PC-9 (cell line): ENCODE data around the gene CTNNBL1. TPM values are rescaled to one million over a fixed set of nuclear protein-coding genes. Genes with fewer than 3 reads are reported as not detected.

Experiments used
- BruUV-seq: library from RNA; stranded (reverse); fragments of 400-500 nt; replicated peaks from 2 replicates; lab custom pipeline; 2021; lab: Mats Ljungman, UMichigan
- CTCF ChIA-PET: fragments of 300-600 bp; sonication (Branson Sonifier 250); formaldehyde crosslinking; loops from one replicate; lab custom pipeline; 2022; ENCODE audit warnings: antibody characterized with exemption; lab: Charles Lee
- POLR2A ChIA-PET: fragments of 300-600 bp; sonication (Branson Sonifier 250); formaldehyde crosslinking; loops from one replicate; lab custom pipeline; 2022; ENCODE audit warnings: antibody characterized with exemption; ENCODE audit not compliant: unreplicated experiment; lab: Charles Lee
- DNase-seq, 2 experiments: peaks; one replicate each; pipeline versions ENCODE4 v3.0.0 to v3.0.0-alpha.2; 2015 to 2022; ENCODE audit warnings: mixed read lengths in 1 of 2
- H2AFZ ChIP-seq: fragments of 200-600 bp; sonication (generic); 2 replicates; pipeline ENCODE4 v1.8.1; 2017; ENCODE audit warnings: antibody characterized with exemption
- H3F3A ChIP-seq: fragments of 200-600 bp; sonication (generic); 2 replicates; pipeline ENCODE4 v1.8.1; 2017; ENCODE audit warnings: antibody characterized with exemption, mild to moderate bottlenecking, low read depth; ENCODE audit not compliant: insufficient read depth
- H3K27ac ChIP-seq: fragments of 200-600 bp; sonication (generic); 2 replicates; pipeline ENCODE4 v1.6.1; 2016; ENCODE audit warnings: mixed run types
- H3K27me3 ChIP-seq: fragments of 200-600 bp; sonication (generic); 2 replicates; pipeline ENCODE4 v1.6.1; 2016; ENCODE audit warnings: low read depth, mixed run types; ENCODE audit not compliant: insufficient read depth
- H3K36me3 ChIP-seq: fragments of 200-600 bp; sonication (generic); 2 replicates; pipeline ENCODE4 v1.6.1; 2016; ENCODE audit warnings: low read depth, mixed run types
- H3K4me1 ChIP-seq: fragments of 200-600 bp; sonication (generic); replicated peaks from 2 replicates; pipeline ENCODE4 v1.6.1; 2016; ENCODE audit warnings: mixed run types; ENCODE audit not compliant: insufficient read depth
- H3K4me2 ChIP-seq: fragments of 200-600 bp; sonication (generic); 2 replicates; pipeline ENCODE4 v1.6.1; 2017; ENCODE audit warnings: mixed run types
- H3K4me3 ChIP-seq: fragments of 200-600 bp; sonication (generic); 2 replicates; pipeline ENCODE4 v1.6.1; 2016; ENCODE audit warnings: mixed run types
- H3K79me2 ChIP-seq: fragments of 200-600 bp; sonication (generic); 2 replicates; pipeline ENCODE4 v1.6.1; 2017; ENCODE audit warnings: low read depth, mixed run types
- H3K9me2 ChIP-seq: fragments of 200-600 bp; sonication (generic); 2 replicates; pipeline ENCODE4 v1.8.1; 2017; ENCODE audit warnings: mild to moderate bottlenecking; ENCODE audit not compliant: insufficient read depth
- H3K9me3 ChIP-seq: fragments of 200-600 bp; sonication (generic); 2 replicates; pipeline ENCODE4 v1.8.1; 2016; ENCODE audit warnings: low read depth; ENCODE audit not compliant: insufficient read depth
- H4K20me1 ChIP-seq: fragments of 200-600 bp; sonication (generic); 2 replicates; pipeline ENCODE4 v1.8.1; 2017; ENCODE audit not compliant: insufficient read depth
- CTCF ChIP-seq: fragments of 200-600 bp; sonication (generic); conservative IDR thresholded peaks from 2 replicates; pipeline ENCODE4 v1.6.1; 2017; ENCODE audit warnings: mixed run types, antibody characterized with exemption, mild to moderate bottlenecking, moderate library complexity
- EZH2 ChIP-seq: fragments of 200-600 bp; sonication (generic); IDR thresholded peaks from 2 replicates; pipeline ENCODE4 v1.8.0; 2017; ENCODE audit warnings: antibody characterized with exemption, low read depth
- intact Hi-C: fragments of 100-400 bp; cut with micrococcal nuclease; formaldehyde crosslinking; loops from one replicate; pipeline ENCODE4 v1.10.0; 2022; ENCODE audit not compliant: unreplicated experiment
- total RNA-seq: library from RNA; stranded (reverse); gene quantifications from 2 replicates; pipeline ENCODE4 v1.2.3, GENCODE V29; 2021

CTNNBL1 gene
- total RNA-seq, 1 experiment from 2014 or later: 83.5 TPM

GRCh38 chr20:37911261-37911660, 217.4 kb downstream of the CTNNBL1 start:
- no peak overlapping the region for H3K27ac ChIP-seq
- H3K4me2 ChIP-seq: no peak overlapping the region
- TF ChIP-seq EZH2 (no peak), CTCF (no peak)
- H3K9me2 ChIP-seq: no peaks in the 10 kb centered on the region
- H3K27me3 ChIP-seq: peaks cover 37% of the 10 kb centered on the region
- DNase-seq: no peak
- no peaks in the 10 kb centered on the region for H4K20me1 ChIP-seq
- ChIA-PET POLR2A (no interaction called here), CTCF (no interaction called here)
- intact Hi-C loops: no loop called here
- H3F3A ChIP-seq: no peaks in the 10 kb centered on the region
- H3K9me3 ChIP-seq: no peaks in the 10 kb centered on the region
- BruUV-seq: no TSS peak
- no peaks in the 10 kb centered on the region for H3K36me3 ChIP-seq
- H3K4me3 ChIP-seq: no peak overlapping the region
- H3K79me2 ChIP-seq: no peaks in the 10 kb centered on the region
- H3K4me1 ChIP-seq: peaks cover 14% of the 10 kb centered on the region; the same call in 1 of the 2 replicates
- H2AFZ ChIP-seq: no peak overlapping the region

GRCh38 chr20:37911838-37912281, 218.0 kb downstream of the CTNNBL1 start:
- Histone ChIP-seq H2AFZ (no peak overlapping the region), H3K27me3 (peaks cover 40% of the 10 kb centered on the region), H3K9me3 (no peaks in the 10 kb centered on the region), H3K79me2 (no peaks in the 10 kb centered on the region), H3K4me3 (no peak overlapping the region), H3K36me3 (no peaks in the 10 kb centered on the region), H3K9me2 (no peaks in the 10 kb centered on the region), H3K4me1 (peaks cover 14% of the 10 kb centered on the region; the same call in 1 of the 2 replicates), H3K27ac (no peak overlapping the region), H3F3A (no peaks in the 10 kb centered on the region), H4K20me1 (no peaks in the 10 kb centered on the region), H3K4me2 (no peak overlapping the region)
- no peak for TF ChIP-seq CTCF
- TF ChIP-seq EZH2: no peak
- BruUV-seq: no TSS peak
- POLR2A ChIA-PET: no interaction called here
- intact Hi-C loops: no loop called here
- DNase-seq: no peak
- CTCF ChIA-PET: no interaction called here

- no peaks in the 10 kb centered on the region for H4K20me1 ChIP-seq
- no peak overlapping the region for H3K27ac ChIP-seq
- BruUV-seq: no TSS peak
- H3K36me3 ChIP-seq: no peaks in the 10 kb centered on the region
- H3K4me1 ChIP-seq: 0 out of 2 replicates have a peak, but pooled peaks cover 5% of the 10 kb centered on the region
- peaks cover 45% of the 10 kb centered on the region for H3K27me3 ChIP-seq
- CTCF ChIA-PET: no interaction called here
- intact Hi-C loops: no loop called here
- H3K9me3 ChIP-seq: no peaks in the 10 kb centered on the region
- DNase-seq: no peak
- no peak overlapping the region for H3K4me3 ChIP-seq
- TF ChIP-seq CTCF (no peak), EZH2 (no peak)
- H2AFZ ChIP-seq: no peak overlapping the region
- POLR2A ChIA-PET: no interaction called here
- no peak overlapping the region for H3K4me2 ChIP-seq
- H3K9me2 ChIP-seq: no peaks in the 10 kb centered on the region
- H3F3A ChIP-seq: no peaks in the 10 kb centered on the region
- H3K79me2 ChIP-seq: no peaks in the 10 kb centered on the region
These were observed 219.0 kb downstream of the CTNNBL1 start for GRCh38 chr20:37912874-37913273.
